Neural cell (in vitro differentiated cells): ENCODE measurements around the gene C1orf115.

Experiments used
- EZH2 ChIP-seq: fragments of 200-600, 300-800 bp; shearing (Covaris generic), sonication (generic); IDR thresholded peaks from 2 replicates; pipeline ENCODE4 v1.6.1; 2014; ENCODE audit warnings: antibody characterized with exemption, low read length, borderline replicate concordance, mild to moderate bottlenecking; ENCODE audit not compliant: insufficient read depth, poor library complexity, severe bottlenecking
- POLR2AphosphoS5 ChIP-seq: IDR thresholded peaks from 2 replicates; pipeline ENCODE4 v1.6.1; 2012
- REST ChIP-seq: IDR thresholded peaks from 2 replicates; pipeline ENCODE4 v1.6.1; 2012; ENCODE audit warnings: borderline replicate concordance
- TF ChIP-seq, protein P1 (sequence below): fragments of 450-650 bp; IDR thresholded peaks from 2 replicates; pipeline ENCODE4 v1.5.1; 2014; ENCODE audit warnings: antibody characterized with exemption, mild to moderate bottlenecking, moderate library complexity; ENCODE audit not compliant: poor library complexity, severe bottlenecking

DNA sequence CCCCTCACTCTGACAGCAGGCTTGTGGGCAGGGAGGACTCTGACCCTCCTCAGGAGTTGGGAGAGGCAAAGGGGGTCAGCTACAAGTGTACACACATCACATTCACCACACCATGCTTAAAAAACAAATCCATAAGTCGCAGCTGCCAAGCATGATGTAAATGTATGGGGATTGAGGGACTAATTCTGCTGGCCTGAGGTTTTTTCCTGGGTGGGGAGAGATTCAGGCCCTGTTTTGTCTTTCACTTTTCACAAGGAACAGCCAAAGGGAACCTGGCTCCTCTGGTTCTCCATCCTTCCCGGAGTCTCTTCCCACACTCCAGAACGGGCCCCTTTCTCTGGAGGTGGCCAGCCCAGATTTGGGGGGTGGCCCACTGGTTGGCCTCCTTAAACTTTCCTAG lies 56.7 kb downstream of the C1orf115 start:
- TF ChIP-seq, protein P1, sequence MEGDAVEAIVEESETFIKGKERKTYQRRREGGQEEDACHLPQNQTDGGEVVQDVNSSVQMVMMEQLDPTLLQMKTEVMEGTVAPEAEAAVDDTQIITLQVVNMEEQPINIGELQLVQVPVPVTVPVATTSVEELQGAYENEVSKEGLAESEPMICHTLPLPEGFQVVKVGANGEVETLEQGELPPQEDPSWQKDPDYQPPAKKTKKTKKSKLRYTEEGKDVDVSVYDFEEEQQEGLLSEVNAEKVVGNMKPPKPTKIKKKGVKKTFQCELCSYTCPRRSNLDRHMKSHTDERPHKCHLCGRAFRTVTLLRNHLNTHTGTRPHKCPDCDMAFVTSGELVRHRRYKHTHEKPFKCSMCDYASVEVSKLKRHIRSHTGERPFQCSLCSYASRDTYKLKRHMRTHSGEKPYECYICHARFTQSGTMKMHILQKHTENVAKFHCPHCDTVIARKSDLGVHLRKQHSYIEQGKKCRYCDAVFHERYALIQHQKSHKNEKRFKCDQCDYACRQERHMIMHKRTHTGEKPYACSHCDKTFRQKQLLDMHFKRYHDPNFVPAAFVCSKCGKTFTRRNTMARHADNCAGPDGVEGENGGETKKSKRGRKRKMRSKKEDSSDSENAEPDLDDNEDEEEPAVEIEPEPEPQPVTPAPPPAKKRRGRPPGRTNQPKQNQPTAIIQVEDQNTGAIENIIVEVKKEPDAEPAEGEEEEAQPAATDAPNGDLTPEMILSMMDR = no peak
- no peak for TF ChIP-seq REST
- no peak for TF ChIP-seq EZH2
- no peak for TF ChIP-seq POLR2AphosphoS5
